ENCODE data around the gene DISC1. TPM values are rescaled to one million over a fixed set of nuclear protein-coding genes. Genes with fewer than 3 reads are reported as not detected.
A peak's percentile ranks its signal among the peaks of the same experiment; 100 is the strongest.
"Not testable (repeated sequence)": the region's sequence is repeated elsewhere in the genome, so short reads cannot be mapped to it uniquely, and the experiment has no call there.

The DISC1 gene
- total and polyA plus RNA-seq, 2 donors (not counting 1 experiment from before 2014, with no cell fraction given) = 2.7 to 4.3 TPM

DNA sequence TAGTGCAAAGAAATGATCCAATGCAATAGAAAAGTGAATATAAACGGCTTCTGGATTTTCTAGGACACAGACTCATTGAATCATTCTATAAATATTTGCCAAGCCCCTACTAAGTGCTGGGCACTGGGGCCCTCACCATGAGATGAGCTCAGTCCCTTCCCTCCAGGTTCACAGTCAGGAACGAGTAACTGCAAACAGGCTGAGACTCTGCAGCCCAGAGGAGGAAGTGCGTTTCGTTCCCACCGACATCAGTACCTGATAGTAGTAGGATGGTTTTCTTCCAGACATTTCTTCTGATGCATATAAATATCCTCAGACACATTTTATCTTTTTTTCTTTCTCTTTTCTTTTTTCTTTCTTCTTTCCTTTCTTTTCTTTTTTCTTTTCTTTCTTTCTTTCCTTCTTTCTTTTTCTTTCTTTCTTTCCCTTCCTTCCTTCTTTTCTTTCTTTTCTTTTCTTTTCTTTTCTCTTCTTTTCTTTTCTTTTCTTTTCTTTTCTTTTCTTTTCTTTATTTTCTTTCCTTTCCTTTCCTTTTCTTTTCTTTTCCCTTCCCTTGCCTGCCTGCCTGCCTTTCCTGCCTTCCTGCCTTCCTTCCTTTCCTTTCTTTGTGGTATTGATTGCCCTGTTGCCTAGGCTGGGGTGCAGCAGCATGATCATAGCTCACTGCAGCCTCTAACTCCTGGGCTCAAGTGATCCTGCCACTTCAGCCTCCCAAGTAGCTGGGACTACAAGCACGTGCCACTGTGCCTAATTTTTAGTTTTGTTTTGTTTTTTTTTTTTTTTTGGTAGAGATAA is 135.4 kb downstream of the DISC1 start:
- intact Hi-C loops (cut with micrococcal nuclease) = no loop called here
- H3K4me2 ChIP-seq (replicated peaks; ENCODE audit: low read depth, low read length, poor library complexity, severe bottlenecking) = no peak overlapping the region
- Mint-ChIP-seq H3K4me1 (no peaks in the 10 kb centered on the region), H3K4me3 (no peak overlapping the region), H3K27me3 (no peaks in the 10 kb centered on the region), H3K9me3 (ENCODE audit: insufficient read depth) (no peaks in the 10 kb centered on the region), H3K27ac (no peak overlapping the region)
- CTCF ChIA-PET = no interaction called here
- no peaks in the 10 kb centered on the region for H3K27me3 ChIP-seq (replicated peaks in 1 of 4; ENCODE audit: control extremely low read depth in 1 of 4, control insufficient read depth in 3 of 4, insufficient read depth in 4 of 4, low read length in 3 of 4)
- H3K4me3 ChIP-seq (ENCODE audit: control extremely low read depth in 1 of 5, extremely low read depth in 1 of 5, insufficient read depth in 1 of 5, low read depth in 2 of 5, low read length in 4 of 5) = no peak overlapping the region
- no peaks in the 10 kb centered on the region for H3K79me2 ChIP-seq (ENCODE audit: control insufficient read depth, insufficient read depth, low read length)
- H2AFZ ChIP-seq (ENCODE audit: insufficient read depth, low read depth, low read length, poor library complexity, severe bottlenecking) = no peak overlapping the region
- TF ChIP-seq CTCF (IDR thresholded peaks at IDR 0.05) (peak; percentile 11), EZH2 (IDR thresholded peaks at IDR 0.05; ENCODE audit: borderline replicate concordance, insufficient read depth, low read depth, low read length, poor library complexity, severe bottlenecking) (no peak)
- DNase-seq (no peak), ATAC-seq (ENCODE audit: low read depth) (no peak)
- H3K27ac ChIP-seq (ENCODE audit: low read length in 2 of 2) = no peak overlapping the region
- H3K36me3 ChIP-seq (replicated peaks in 1 of 2; ENCODE audit: control extremely low read depth in 1 of 2, control insufficient read depth in 1 of 2, extremely low read depth in 1 of 2, insufficient read depth in 2 of 2, low read length in 1 of 2) = no peaks in the 10 kb centered on the region
- WGBS (ENCODE audit: insufficient coverage) = no CpG with 5 or more reads among the region's 6 CpGs
- no peaks in the 10 kb centered on the region for H4K20me1 ChIP-seq (ENCODE audit: control insufficient read depth, insufficient read depth, low read length, poor library complexity, severe bottlenecking)
- no peaks in the 10 kb centered on the region for H3K9me3 ChIP-seq (ENCODE audit: control extremely low read depth in 1 of 3, control insufficient read depth in 2 of 3, insufficient read depth in 1 of 3, low read length in 2 of 3)
- no peak overlapping the region for H3K9ac ChIP-seq (ENCODE audit: low read length)
- H3K4me1 ChIP-seq (ENCODE audit: control insufficient read depth in 2 of 2, insufficient read depth in 2 of 2, low read length in 2 of 2) = no peaks in the 10 kb centered on the region
- POLR2A ChIA-PET = no interaction called here

GRCh38 chr1:231763456-231763855 is 136.9 kb downstream of the DISC1 start:
- no peaks in the 10 kb centered on the region for H3K79me2 ChIP-seq (ENCODE audit: control insufficient read depth, insufficient read depth, low read length)
- no peaks in the 10 kb centered on the region for H3K27me3 ChIP-seq (replicated peaks in 1 of 4; ENCODE audit: control extremely low read depth in 1 of 4, control insufficient read depth in 3 of 4, insufficient read depth in 4 of 4, low read length in 3 of 4)
- Mint-ChIP-seq H3K27me3 (no peaks in the 10 kb centered on the region), H3K9me3 (ENCODE audit: insufficient read depth) (no peaks in the 10 kb centered on the region), H3K27ac (no peak overlapping the region), H3K4me1 (no peaks in the 10 kb centered on the region), H3K4me3 (no peak overlapping the region)
- ATAC-seq (ENCODE audit: low read depth) (no peak), DNase-seq (no peak)
- no peaks in the 10 kb centered on the region for H3K9me3 ChIP-seq (ENCODE audit: control extremely low read depth in 1 of 3, control insufficient read depth in 2 of 3, insufficient read depth in 1 of 3, low read length in 2 of 3)
- H4K20me1 ChIP-seq (ENCODE audit: control insufficient read depth, insufficient read depth, low read length, poor library complexity, severe bottlenecking) = no peaks in the 10 kb centered on the region
- H3K4me3 ChIP-seq (ENCODE audit: control extremely low read depth in 1 of 5, extremely low read depth in 1 of 5, insufficient read depth in 1 of 5, low read depth in 2 of 5, low read length in 4 of 5) = no peak overlapping the region
- TF ChIP-seq EZH2 (IDR thresholded peaks at IDR 0.05; ENCODE audit: borderline replicate concordance, insufficient read depth, low read depth, low read length, poor library complexity, severe bottlenecking) (no peak), CTCF (IDR thresholded peaks at IDR 0.05) (no peak)
- H2AFZ ChIP-seq (ENCODE audit: insufficient read depth, low read depth, low read length, poor library complexity, severe bottlenecking) = no peak overlapping the region
- no peak overlapping the region for H3K4me2 ChIP-seq (replicated peaks; ENCODE audit: low read depth, low read length, poor library complexity, severe bottlenecking)
- POLR2A ChIA-PET = no interaction called here
- no CpG with 5 or more reads among the region's 2 CpGs for WGBS (ENCODE audit: insufficient coverage)
- H3K36me3 ChIP-seq (replicated peaks in 1 of 2; ENCODE audit: control extremely low read depth in 1 of 2, control insufficient read depth in 1 of 2, extremely low read depth in 1 of 2, insufficient read depth in 2 of 2, low read length in 1 of 2) = no peaks in the 10 kb centered on the region
- CTCF ChIA-PET = interaction anchor here (0.9 kb wide), 1 partner anchor 8 kb away, joined by 3 read pairs; no protein-coding TSS in a partner anchor
- intact Hi-C loops (cut with micrococcal nuclease) = no loop called here
- H3K4me1 ChIP-seq (ENCODE audit: control insufficient read depth in 2 of 2, insufficient read depth in 2 of 2, low read length in 2 of 2) = no peaks in the 10 kb centered on the region
- no peak overlapping the region for H3K27ac ChIP-seq (ENCODE audit: low read length in 2 of 2)
- H3K9ac ChIP-seq (ENCODE audit: low read length) = no peak overlapping the region

- H3K36me3 ChIP-seq (replicated peaks in 1 of 2; ENCODE audit: control extremely low read depth in 1 of 2, control insufficient read depth in 1 of 2, extremely low read depth in 1 of 2, insufficient read depth in 2 of 2, low read length in 1 of 2); DNase-seq; H3K9ac ChIP-seq (ENCODE audit: low read length); H3K4me2 ChIP-seq (replicated peaks; ENCODE audit: low read depth, low read length, poor library complexity, severe bottlenecking); H3K4me3 Mint-ChIP-seq; H3K9me3 ChIP-seq (ENCODE audit: control extremely low read depth in 1 of 3, control insufficient read depth in 2 of 3, insufficient read depth in 1 of 3, low read length in 2 of 3); H3K4me1 Mint-ChIP-seq; H3K27me3 Mint-ChIP-seq; H4K20me1 ChIP-seq (ENCODE audit: control insufficient read depth, insufficient read depth, low read length, poor library complexity, severe bottlenecking); H3K4me1 ChIP-seq (ENCODE audit: control insufficient read depth in 2 of 2, insufficient read depth in 2 of 2, low read length in 2 of 2); H3K27ac ChIP-seq (ENCODE audit: low read length in 2 of 2); H2AFZ ChIP-seq (ENCODE audit: insufficient read depth, low read depth, low read length, poor library complexity, severe bottlenecking); H3K79me2 ChIP-seq (ENCODE audit: control insufficient read depth, insufficient read depth, low read length); POLR2A ChIA-PET; H3K9me3 Mint-ChIP-seq (ENCODE audit: insufficient read depth); H3K27me3 ChIP-seq (replicated peaks in 1 of 4; ENCODE audit: control extremely low read depth in 1 of 4, control insufficient read depth in 3 of 4, insufficient read depth in 4 of 4, low read length in 3 of 4); H3K27ac Mint-ChIP-seq; ATAC-seq (ENCODE audit: low read depth); H3K4me3 ChIP-seq (ENCODE audit: control extremely low read depth in 1 of 5, extremely low read depth in 1 of 5, insufficient read depth in 1 of 5, low read depth in 2 of 5, low read length in 4 of 5); intact Hi-C loops (cut with micrococcal nuclease): not testable (repeated sequence)
- CTCF ChIA-PET = interaction anchor here (0.7 to 3.3 kb wide), 2 partner anchors 9 to 125 kb away, joined by 3 to 19 read pairs; no protein-coding TSS in a partner anchor
- 86% methylated on average over 3 of the region's 7 CpGs for WGBS (ENCODE audit: insufficient coverage)
These were observed 139.2 kb downstream of the DISC1 start for GRCh38 chr1:231765825-231766224.
